T follicular helper cell (primary cell): ENCODE data around the gene TCERG1L.

Experiments used
- DNase-seq: peaks from one replicate; pipeline ENCODE4 v3.0.0-alpha.2; 2020; ENCODE audit warnings: low read depth

The TCERG1L gene

DNA sequence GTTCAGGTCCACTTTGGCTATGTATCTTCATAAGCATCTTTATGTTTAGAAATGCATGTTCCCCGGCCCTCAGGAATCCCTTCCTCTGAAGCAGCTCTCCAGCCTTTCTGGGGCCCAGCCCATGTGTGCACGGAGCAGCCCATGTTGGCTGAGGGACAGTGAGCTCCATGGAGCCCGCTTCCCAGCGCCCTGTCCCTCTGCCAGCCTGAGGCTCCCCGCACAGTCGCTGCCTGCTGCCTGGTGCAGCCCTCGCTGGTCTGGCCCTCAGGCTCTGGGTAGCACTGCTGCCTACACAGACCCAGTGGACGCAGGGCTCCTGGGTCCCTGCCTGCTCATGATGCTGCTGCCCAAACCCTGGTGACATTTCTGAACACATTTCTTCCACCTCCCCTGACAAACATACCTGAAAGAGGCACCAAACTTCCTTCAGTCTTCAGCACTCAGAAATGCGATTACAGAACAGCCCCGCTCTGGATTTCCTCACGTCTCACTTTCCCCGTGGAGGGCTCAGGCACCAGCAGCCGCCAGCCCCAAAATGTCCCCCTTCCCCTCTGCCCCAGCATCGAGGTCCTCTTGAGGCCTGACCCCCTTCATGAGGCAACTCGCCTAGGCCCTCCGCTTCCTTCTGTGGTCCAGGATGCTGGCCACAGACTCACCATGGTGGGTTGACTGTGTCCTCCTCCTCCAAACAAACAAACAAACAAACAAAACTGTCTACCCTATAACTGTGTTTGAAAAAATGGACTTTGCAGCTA lies 5.0 kb upstream of the TCERG1L start:
- DNase-seq, result no peak

DNA sequence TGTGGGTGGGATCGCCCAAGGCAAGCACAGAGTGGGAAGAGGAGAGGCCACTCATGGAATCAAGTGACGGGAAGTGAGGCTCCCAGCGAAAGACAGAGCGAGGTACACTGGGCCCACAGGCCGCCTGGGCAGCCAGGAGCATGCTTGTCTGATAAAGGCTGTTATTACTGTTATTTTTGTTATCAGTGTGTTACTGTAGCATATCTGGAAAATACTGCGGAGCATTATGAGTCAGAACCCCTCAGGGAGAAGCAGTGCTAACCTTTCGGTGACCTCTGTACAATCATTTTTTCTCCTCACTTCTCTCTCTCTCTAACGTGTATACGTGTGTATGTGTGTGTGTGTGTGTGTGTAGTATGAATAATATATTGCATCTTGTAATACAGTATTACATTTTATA lies 3.8 kb upstream of the TCERG1L start:
- DNase-seq, result no peak

- no peak for DNase-seq
Measured at GRCh38 chr10:131314799-131315198, 3.3 kb upstream of the TCERG1L start.

GRCh38 chr10:131314148-131314547 lies 2.6 kb upstream of the TCERG1L start:
- no peak for DNase-seq

GRCh38 chr10:131313377-131313776 lies 1.9 kb upstream of the TCERG1L start:
- no peak for DNase-seq

DNA sequence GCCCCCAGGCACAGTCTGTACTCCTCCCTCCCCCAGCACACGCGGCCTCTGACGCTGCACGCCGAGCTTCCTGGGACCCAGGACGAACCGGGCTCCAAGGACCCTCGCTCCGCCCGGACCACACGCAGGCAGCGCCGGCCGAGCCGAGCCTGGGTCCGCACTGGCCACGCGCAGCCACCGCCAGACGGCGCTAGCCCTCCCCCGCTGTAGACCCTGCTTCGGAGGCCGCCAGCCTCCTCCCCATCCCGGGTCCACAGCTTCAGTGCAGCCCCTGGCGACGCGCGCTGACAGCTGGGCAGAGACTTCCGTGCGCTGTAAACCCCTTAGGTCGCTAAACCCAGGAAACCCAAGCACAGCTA lies 936 bp upstream of the TCERG1L start:
- no peak for DNase-seq

DNA sequence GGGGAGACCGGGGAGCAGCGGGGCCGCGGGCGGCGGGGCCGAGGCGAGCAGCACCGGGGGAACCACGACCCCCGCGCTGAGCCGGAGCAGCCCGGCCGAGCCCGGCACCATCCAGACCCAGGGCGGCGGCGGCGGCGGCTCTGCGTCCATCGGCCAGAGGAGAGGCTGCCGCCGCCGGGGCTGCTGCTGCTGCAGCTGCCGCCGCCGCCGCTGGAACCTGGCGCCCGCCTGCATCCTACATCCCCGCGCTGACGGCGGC lies 190 bp downstream of the TCERG1L start:
- DNase-seq, result no peak

DNA sequence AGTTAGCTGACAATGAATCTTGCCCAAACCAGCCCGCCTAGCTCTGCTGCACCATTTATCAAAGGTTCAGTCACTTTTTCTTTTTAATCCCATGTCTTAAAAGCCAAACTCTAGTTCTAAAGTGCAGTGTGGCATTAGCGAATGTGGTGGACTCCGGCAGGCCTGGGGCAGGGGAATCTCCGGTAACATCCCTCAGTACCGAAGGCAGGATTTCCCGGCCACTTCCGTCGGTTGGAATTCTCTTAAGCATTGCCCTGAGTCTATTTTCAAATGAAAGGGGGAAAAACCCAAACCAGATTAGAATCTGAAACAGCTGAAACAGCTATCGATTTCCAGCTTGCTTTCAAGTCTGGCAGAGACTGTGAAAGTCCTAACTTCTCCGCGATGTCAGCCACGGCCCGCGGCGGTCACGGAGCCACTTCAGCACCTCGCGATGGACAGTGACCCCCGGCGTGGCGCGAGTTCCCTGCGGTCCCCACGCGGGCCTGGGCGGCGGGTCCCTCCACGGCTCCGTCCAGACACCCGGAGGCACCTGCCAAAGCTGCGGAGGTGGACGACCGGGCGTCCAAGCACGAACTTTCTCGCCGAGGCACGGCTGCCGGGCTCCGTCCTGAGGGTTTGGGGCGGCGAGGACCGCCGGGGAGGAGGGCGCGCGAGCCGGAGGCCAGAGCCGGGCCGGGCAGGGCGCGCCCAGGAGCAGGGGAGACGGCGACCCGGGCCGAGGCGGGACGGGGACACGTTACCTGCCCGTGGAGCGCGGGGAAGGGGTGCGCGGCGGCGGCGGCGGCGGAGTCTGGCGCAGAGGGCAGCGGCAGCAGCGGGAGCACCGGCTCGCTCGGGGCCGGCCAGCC lies 745 bp downstream of the TCERG1L start:
- no peak for DNase-seq

- no peak for DNase-seq
Measured at GRCh38 chr10:131310142-131310541, 1.4 kb downstream of the TCERG1L start.

- no peak for DNase-seq
Measured at GRCh38 chr10:131300508-131300907, 11.0 kb downstream of the TCERG1L start.

DNA sequence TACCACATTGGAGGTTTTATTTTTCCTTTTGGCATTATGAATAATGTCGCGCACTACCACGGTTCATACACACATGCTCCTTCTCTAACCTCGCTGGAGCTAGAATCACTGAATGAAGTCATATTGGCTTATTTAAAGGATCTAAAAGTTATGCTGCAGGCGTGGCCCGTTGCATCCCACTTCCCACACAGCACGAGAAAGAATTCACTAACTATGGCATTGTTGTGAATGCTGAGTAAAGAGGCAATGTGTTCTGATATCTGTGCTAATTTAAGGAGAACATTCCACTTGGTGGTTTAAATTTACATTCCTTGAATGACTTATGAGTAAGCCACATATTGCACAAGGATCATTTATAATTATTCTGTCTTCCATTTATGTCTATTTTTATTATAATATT lies 20.7 kb downstream of the TCERG1L start:
- no peak for DNase-seq

DNA sequence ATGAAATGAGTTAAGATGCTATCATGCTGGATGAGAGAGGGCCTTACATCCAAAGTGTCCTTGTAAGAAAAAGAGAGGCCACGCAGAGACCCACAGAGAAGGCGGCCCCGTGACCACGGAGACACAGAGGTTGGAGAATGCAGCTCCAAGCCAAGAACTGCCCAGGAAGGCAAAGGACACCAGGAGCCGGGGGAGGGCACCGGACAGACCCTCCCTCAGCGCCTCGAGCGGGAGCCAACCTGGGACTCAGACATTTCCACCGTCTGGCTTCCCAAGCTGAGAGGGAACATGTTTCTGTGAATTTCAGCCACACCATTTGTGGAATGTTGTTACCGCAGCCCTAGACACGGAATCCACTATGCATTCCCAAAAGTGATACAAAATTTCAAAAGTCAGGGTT lies 22.9 kb downstream of the TCERG1L start:
- no peak for DNase-seq

- no peak for DNase-seq
Measured at GRCh38 chr10:131282961-131283360, 28.6 kb downstream of the TCERG1L start.

DNA sequence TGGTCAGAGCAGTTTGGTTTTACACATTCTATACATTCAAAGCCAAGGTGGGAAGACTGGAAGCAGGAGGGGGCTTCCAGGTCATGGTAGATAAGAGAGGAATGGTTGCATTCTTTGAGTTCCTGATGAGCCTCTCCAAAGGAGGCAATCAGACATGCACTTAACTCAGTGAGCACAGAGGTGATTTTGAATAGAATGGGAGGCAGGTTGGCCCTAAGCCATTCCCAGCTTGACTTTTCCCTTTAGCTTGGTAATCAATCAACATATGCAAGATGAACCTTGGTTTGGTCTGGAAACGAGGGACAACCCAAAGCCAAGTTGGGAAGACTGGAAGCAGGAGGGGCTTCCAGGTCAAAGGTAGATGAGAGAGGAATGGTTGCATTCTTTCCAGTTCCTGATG lies 31.4 kb downstream of the TCERG1L start:
- no peak for DNase-seq

DNA sequence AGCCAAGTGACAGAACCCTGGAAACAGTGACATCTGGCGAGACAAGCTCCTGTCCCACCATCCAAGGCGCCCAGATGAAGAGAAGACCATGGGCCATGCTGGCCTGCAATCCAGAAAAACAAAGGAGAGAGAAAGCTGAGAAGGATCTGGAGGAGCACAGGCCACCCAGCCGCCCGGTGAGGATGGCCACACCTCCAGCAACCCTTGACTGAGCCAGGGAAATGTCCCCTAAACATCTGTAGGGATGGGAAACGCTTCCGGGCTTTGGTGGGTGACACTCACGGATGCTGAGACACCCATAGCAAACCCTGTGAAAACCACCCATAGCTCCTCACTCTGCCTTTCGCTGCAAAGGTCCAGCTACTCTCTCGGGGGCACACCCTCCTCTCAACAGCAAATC lies 32.0 kb downstream of the TCERG1L start:
- no peak for DNase-seq

GRCh38 chr10:131277969-131278368 lies 33.6 kb downstream of the TCERG1L start:
- DNase-seq, result no peak

GRCh38 chr10:131277278-131277677 lies 34.2 kb downstream of the TCERG1L start:
- DNase-seq, result no peak

DNA sequence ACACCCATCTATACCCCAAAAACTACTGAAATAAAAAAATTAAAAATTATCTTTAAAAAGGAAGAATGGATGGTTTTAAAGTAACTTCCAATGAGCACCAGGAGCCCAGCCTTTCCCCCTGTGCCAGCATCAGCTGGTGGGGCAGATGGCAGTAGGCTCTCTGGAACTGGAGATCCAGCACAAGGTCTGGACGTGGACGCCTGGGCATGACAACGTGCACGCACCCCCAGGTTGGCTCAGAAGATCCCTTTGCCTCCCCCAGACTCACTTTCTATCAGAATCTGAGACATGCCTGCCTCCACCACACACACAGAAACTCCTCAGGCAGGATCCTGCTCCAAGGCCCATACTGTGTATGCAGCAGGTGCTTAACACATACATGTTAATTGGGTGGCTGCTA lies 35.8 kb downstream of the TCERG1L start:
- no peak for DNase-seq

DNA sequence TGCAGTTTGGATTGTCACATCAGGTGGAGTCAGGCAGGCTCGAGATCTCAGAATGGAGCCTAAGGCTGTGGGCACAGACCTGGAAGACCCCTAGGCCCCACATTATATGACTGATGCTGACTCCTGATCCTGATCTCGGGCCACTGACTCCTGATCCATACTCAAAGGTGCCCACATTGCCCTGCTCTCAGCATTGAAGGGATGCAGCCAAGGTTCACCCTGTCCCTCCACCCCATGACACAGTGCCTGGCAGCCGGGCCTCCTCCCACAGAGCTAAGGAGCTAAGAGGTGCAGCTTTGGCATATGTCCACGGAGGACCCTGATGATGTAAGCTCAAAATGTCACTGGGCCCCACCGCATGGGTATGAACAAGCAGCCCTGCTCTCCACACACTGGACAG lies 36.6 kb downstream of the TCERG1L start:
- no peak for DNase-seq

DNA sequence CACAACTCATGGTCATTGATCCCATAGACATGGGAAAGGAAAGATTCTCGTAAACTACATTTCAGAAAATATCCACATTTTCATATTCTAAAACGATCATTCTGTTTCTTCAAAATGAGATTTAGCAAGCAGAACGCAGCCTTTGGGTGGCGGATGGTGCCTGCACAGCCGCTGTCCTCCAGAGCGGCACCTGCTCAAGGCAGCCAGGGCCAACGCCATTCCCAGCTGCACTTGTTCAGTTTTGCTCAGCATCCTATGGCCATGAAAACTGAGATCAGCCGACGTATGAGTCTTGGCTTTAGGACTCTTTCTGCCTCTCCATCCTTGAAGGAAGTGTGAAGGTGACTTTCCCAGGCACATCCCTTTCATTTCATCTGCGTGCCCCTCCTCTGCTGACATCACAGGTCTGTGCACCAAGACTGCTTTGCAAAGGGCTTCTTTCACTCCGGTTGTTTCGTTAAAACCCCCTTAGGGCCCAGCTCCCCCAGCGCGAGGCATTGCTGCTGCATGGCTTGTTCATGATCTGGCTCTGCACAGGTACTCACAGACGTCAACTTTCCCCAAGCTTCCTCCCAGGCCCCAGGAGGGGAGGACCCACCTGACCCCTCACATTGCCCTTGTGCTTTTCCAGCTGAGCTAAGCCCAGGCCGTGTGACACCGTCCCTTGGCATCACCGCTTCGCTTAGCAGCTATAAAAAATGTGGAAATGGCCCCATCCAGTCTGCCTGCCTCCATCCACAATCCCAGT lies 37.2 kb downstream of the TCERG1L start:
- DNase-seq, result no peak

- no peak for DNase-seq
Measured at GRCh38 chr10:131273476-131273875, 38.0 kb downstream of the TCERG1L start.

- DNase-seq, result no peak
Measured at GRCh38 chr10:131272897-131273451, 38.5 kb downstream of the TCERG1L start.

DNA sequence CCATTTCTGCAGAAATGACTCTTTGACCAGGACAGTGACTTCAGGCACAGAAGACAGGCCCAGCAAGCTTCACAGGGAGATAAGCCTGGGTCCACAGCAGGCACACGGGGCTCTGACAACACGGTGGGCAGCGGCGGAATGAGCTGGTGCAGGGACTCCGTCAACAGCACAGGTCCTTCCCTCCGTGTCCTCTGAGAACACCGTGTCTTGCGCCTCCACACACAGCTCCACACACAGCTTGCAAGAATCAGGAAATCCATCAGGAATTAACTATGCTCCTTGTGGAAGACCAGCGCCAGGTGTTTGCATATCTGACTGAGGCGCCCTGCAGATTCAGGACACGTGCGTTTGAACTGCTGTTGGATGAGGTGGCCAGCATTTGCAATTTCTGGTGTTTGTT lies 39.6 kb downstream of the TCERG1L start:
- DNase-seq, result no peak
